KOPT-K1 (cell line): Measurements from ENCODE around the gene COPA.

ENCODE experiments used
- H3K27ac ChIP-seq: fragments of 200-600 bp; sonication (generic); 2 replicates; pipeline ENCODE4 v1.5.1; 2016; ENCODE audit warnings: antibody characterized with exemption, mild to moderate bottlenecking, low read depth, low read length; ENCODE audit not compliant: poor library complexity, severe bottlenecking
- H3K36me3 ChIP-seq: fragments of 200-600 bp; sonication (generic); 2 replicates; pipeline ENCODE4 v1.5.1; 2017; ENCODE audit warnings: antibody characterized with exemption, mild to moderate bottlenecking, low read length, moderate library complexity; ENCODE audit not compliant: insufficient read depth
- H3K9me3 ChIP-seq: fragments of 200-600 bp; sonication (generic); 2 replicates; pipeline ENCODE4 v1.5.1; 2017; ENCODE audit warnings: antibody characterized with exemption, low read length, mild to moderate bottlenecking; ENCODE audit not compliant: insufficient read depth, poor library complexity, severe bottlenecking

The COPA gene

GRCh38 chr1:160352555-160352954 is 9.5 kb upstream of the COPA start:
- Histone ChIP-seq H3K27ac (no peak overlapping the region), H3K9me3 (no peaks in the 10 kb centered on the region), H3K36me3 (peaks cover 100% of the 10 kb centered on the region)

GRCh38 chr1:160351629-160352028 is 8.6 kb upstream of the COPA start:
- no peak overlapping the region for H3K27ac ChIP-seq
- H3K36me3 ChIP-seq, result peaks cover 100% of the 10 kb centered on the region
- H3K9me3 ChIP-seq, result no peaks in the 10 kb centered on the region

DNA sequence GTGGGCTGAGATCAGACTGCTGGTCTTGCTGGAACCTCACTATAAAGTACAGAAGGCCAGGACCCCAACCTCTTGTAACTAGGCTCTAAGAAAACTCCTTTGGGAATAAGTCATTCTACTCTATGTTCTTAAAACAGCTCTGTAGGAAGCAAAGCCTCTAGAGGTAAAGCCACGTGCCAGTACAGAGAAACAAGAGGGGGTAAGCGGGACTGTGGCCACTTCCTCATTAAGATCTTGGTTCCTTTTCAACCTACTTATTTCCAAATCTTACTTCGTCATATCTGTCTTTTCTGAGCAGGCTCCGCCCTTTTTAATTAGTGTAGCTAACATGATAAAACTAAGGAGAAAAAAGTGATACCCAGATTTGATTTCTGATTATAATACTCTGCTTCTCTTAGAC is 3.9 kb upstream of the COPA start:
- Histone ChIP-seq H3K36me3 (peaks cover 74% of the 10 kb centered on the region), H3K9me3 (no peaks in the 10 kb centered on the region), H3K27ac (no peak overlapping the region)

DNA sequence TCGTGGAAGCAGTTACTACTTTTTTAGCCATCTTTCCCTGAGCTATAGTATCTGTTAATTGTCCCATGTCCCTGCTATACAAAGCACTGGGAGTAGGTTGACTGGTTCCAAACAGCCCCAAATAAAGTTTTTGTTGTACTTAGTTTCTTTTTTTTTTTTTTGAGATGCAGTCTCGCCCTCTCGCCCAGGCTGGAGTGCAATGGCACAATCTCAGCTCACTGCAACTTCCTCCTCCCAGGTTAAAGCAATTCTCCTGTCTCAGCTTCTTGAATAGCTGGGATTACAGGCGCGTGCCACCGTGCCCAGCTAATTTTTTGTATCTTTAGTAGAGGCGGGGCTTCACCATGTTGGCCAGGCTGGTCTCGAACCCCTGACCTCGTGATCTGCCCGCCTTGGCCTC is 3.4 kb upstream of the COPA start:
- Histone ChIP-seq H3K36me3 (peaks cover 69% of the 10 kb centered on the region), H3K9me3 (no peaks in the 10 kb centered on the region), H3K27ac (no peak overlapping the region)

GRCh38 chr1:160344936-160345335 is 1.9 kb upstream of the COPA start:
- Histone ChIP-seq H3K27ac (no peak overlapping the region), H3K36me3 (peaks cover 68% of the 10 kb centered on the region), H3K9me3 (no peaks in the 10 kb centered on the region)

- Histone ChIP-seq H3K27ac (peak overlapping the region; percentile 88), H3K36me3 (peaks cover 68% of the 10 kb centered on the region), H3K9me3 (no peaks in the 10 kb centered on the region)
Measured at GRCh38 chr1:160344241-160344640, 1.2 kb upstream of the COPA start.

- H3K36me3 ChIP-seq, result peaks cover 68% of the 10 kb centered on the region
- peak overlapping the region; percentile 88 for H3K27ac ChIP-seq
- no peaks in the 10 kb centered on the region for H3K9me3 ChIP-seq
Measured at GRCh38 chr1:160342526-160342925, 524 bp downstream of the COPA start.

GRCh38 chr1:160340866-160341265 is 2.2 kb downstream of the COPA start:
- H3K36me3 ChIP-seq, result peaks cover 67% of the 10 kb centered on the region
- no peaks in the 10 kb centered on the region for H3K9me3 ChIP-seq
- H3K27ac ChIP-seq, result no peak overlapping the region

- H3K36me3 ChIP-seq, result peaks cover 67% of the 10 kb centered on the region
- H3K27ac ChIP-seq, result no peak overlapping the region
- no peaks in the 10 kb centered on the region for H3K9me3 ChIP-seq
Measured at GRCh38 chr1:160340146-160340545, 2.9 kb downstream of the COPA start.

- H3K36me3 ChIP-seq, result peaks cover 77% of the 10 kb centered on the region
- no peak overlapping the region for H3K27ac ChIP-seq
- no peaks in the 10 kb centered on the region for H3K9me3 ChIP-seq
Measured at GRCh38 chr1:160338580-160338979, 4.5 kb downstream of the COPA start.

GRCh38 chr1:160332516-160332915 is 10.5 kb downstream of the COPA start:
- Histone ChIP-seq H3K36me3 (peaks cover 99% of the 10 kb centered on the region), H3K27ac (no peak overlapping the region)

DNA sequence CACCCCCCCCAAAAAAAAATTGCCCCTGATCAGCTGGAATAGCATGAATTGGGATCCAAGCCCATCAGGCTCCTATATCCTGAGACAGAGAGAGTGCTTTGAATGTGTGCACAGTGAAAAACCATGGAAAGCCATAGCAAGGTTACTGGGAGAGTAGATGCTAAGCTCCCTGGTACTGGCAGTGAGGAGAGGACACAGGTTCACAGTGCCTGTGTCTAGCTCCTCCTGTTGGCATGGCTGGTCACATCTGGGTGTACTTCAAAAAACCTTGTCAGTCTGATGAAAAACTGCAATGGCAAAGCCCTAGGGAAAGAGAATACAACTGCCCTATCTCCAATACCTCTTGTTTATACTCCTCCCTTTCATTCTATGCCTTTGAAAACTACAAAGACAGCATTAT is 12.9 kb downstream of the COPA start:
- H3K27ac ChIP-seq, result no peak overlapping the region
- no peaks in the 10 kb centered on the region for H3K9me3 ChIP-seq
- peaks cover 100% of the 10 kb centered on the region for H3K36me3 ChIP-seq

More at GRCh38 chr1:160332516-160332915, 10.5 kb downstream of the COPA start:
- no peaks in the 10 kb centered on the region for H3K9me3 ChIP-seq

DNA sequence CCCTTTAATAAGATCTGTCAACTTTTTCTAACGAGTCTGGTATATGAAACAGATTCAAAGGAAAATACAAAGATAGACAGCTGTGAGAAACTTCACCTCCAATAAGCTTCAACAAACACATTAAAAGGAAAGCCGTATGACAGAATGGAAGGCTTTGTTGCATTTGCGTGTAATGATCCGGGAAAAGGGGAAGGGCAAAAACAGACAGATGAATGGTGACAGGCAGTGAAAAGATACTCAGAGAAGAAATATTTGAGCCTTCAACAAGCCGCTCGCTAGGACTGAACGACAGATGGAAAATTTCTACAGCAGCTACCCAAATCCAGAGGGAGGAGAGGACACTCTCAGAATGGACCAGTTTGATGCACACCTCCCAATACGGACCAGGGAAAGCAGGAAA is 14.9 kb downstream of the COPA start:
- peaks cover 99% of the 10 kb centered on the region for H3K36me3 ChIP-seq

DNA sequence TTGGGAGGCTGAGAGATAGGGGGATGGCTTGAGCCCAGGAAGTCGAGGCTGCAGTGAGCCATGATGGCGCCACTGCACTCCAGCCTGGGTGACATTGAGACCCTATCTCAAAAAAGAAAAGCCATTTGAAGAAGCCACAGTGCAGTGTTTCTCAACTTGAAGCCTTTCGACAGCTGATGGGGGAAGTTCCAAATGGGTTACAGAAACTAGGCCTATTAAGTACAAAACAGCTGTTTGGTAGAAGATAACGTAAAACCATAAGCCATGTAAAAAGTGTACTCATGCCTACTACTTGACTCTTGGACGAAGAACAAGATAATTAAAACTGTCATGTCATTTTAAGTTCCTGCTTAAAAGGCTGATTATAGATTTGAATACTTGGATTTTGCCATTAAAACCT is 16.6 kb downstream of the COPA start:
- H3K9me3 ChIP-seq, result no peaks in the 10 kb centered on the region
- H3K36me3 ChIP-seq, result peaks cover 99% of the 10 kb centered on the region
- no peak overlapping the region for H3K27ac ChIP-seq

More for the DNA sequence above, 14.9 kb downstream of the COPA start:
- Histone ChIP-seq H3K27ac (no peak overlapping the region), H3K9me3 (no peaks in the 10 kb centered on the region)

GRCh38 chr1:160325252-160325651 is 17.8 kb downstream of the COPA start:
- Histone ChIP-seq H3K27ac (no peak overlapping the region), H3K9me3 (no peaks in the 10 kb centered on the region), H3K36me3 (peaks cover 98% of the 10 kb centered on the region)

DNA sequence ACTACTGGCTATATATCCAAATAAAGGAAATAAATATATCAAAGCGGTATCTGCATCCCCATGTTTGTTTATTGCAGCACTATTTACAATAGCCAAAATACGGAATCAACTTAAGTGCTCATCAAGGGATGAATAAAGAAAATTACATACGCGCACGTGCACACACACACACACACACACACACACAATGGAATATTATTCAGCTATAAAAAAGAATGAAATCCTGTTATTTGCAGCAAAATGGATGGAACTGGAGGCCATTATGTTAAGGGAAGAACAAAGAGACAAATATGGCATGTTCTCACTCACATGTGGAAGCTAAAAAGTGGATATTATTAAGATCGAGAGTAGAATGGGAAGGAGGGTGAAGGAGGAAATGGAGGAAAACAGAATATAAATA is 20.2 kb downstream of the COPA start:
- no peaks in the 10 kb centered on the region for H3K9me3 ChIP-seq
- peaks cover 97% of the 10 kb centered on the region for H3K36me3 ChIP-seq

DNA sequence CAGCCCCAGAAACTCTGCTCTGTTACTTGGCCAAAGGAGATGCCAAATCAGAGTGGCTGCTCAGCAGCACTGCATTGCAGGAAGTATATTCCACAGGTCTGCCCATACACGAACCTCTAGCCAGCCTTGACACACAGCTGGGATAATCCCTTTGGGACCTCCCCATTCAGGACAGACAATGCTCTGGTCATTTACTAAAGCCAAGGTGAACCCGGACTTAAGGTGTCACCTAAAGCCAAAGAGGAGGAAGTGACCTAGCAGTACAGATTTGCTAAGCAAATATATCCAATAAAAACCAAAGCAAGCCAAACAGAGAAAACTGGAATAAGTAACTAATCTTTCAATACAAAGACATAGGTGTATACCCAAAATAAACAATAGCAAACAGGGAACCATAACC is 27.7 kb downstream of the COPA start:
- peaks cover 9% of the 10 kb centered on the region for H3K9me3 ChIP-seq
- no peak overlapping the region for H3K27ac ChIP-seq

More for the DNA sequence above, 20.2 kb downstream of the COPA start:
- no peak overlapping the region for H3K27ac ChIP-seq

More for the DNA sequence above, 27.7 kb downstream of the COPA start:
- H3K36me3 ChIP-seq, result peaks cover 97% of the 10 kb centered on the region
